ELF-1 (cell line): Measurements from ENCODE around the gene KTI12.

Experiments
- DNase-seq: peaks from one replicate; pipeline ENCODE4 v3.0.0-alpha.2; 2016; ENCODE audit warnings: low read depth, low spot score

KTI12 gene

DNA sequence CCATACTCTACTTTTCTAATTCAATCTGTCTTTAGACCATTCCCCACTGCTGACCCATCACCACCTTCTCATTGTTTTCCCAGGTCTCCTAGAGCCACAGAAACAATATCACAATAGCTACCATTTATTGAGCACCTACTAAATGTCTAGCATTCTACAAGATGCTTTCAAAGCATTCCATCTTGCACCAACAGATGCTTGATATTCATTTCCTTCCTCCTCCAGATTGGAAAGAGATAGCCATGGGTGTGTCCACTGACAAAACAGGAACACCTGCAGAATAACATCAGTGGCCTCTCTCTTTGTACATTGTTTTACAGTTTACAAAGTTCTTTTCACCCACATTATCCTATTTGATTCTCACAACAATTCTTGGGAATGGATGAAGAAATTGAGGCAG is 45.4 kb downstream of the KTI12 start:
- DNase-seq = no peak

GRCh38 chr1:51986718-51987117 is 46.9 kb downstream of the KTI12 start:
- DNase-seq = peak; percentile 77

DNA sequence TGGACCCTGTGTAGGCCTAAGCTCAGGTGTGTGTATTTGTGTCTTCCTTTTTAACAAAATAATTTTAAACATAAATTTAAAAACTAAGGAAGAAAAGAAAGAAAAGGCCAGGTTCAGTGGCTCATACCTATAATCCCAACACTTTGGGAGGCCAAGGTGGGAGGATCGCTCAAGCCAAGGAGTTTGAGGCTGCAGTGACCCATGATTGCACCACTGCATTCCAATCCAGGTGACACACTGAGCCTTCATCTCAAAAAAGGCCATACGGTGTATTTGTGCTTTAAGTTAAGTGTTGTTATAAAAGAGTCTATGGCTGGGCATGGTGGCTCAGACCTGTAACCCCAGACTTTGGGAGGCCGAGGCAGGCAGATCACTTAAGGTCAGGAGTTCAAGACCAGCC is 51.4 kb downstream of the KTI12 start:
- DNase-seq = no peak
